Measurements from ENCODE around the gene TNFAIP8L2. TPM values are rescaled to one million over a fixed set of nuclear protein-coding genes. Genes with fewer than 3 reads are reported as not detected.
A peak's percentile ranks its signal among the peaks of the same experiment; 100 is the strongest.

TNFAIP8L2 gene
- 1.6 TPM for total RNA-seq (ENCODE audit: unreplicated experiment)
- long read RNA-seq, partial matches to known transcripts: 0 of 3 reads
- long read RNA-seq, other reads (novel, unspliced or antisense): 0 of 3 reads

DNA sequence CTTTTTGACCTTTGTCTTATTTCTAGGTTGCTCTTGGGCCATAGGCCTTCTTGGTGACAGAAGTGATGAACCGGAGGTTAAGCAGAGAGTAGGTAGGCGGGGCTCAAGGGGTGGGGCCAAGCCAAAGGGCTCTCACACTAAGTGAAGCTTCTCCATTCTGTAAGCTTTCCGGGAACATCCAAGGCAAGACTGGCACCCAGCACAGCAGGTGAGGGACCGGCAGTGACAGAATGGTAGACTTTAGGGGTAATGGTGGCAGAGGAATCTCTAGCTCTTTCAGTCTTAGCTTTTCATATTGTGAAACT is at the start of gene TNFAIP8L2:
TNFAIP8L2 (plus strand) TSS at position 135 of the 305 bp plus-strand sequence. CDS start 2,049 bp downstream, outside the sequence.
- Mint-ChIP-seq H3K27me3 (ENCODE audit: unreplicated experiment) (peaks cover 11% of the 10 kb centered on the region), H3K9me3 (ENCODE audit: unreplicated experiment) (no peaks in the 10 kb centered on the region), H3K36me3 (ENCODE audit: low read depth, unreplicated experiment) (peaks cover 19% of the 10 kb centered on the region), H3K27ac (ENCODE audit: unreplicated experiment) (peak within 1 kb of the TSS; percentile 44), H3K4me3 (ENCODE audit: unreplicated experiment) (peak within 1 kb of the TSS; percentile 34), H3K4me1 (ENCODE audit: unreplicated experiment) (peaks cover 31% of the 10 kb centered on the region)
- TF ChIP-seq, protein P1, sequence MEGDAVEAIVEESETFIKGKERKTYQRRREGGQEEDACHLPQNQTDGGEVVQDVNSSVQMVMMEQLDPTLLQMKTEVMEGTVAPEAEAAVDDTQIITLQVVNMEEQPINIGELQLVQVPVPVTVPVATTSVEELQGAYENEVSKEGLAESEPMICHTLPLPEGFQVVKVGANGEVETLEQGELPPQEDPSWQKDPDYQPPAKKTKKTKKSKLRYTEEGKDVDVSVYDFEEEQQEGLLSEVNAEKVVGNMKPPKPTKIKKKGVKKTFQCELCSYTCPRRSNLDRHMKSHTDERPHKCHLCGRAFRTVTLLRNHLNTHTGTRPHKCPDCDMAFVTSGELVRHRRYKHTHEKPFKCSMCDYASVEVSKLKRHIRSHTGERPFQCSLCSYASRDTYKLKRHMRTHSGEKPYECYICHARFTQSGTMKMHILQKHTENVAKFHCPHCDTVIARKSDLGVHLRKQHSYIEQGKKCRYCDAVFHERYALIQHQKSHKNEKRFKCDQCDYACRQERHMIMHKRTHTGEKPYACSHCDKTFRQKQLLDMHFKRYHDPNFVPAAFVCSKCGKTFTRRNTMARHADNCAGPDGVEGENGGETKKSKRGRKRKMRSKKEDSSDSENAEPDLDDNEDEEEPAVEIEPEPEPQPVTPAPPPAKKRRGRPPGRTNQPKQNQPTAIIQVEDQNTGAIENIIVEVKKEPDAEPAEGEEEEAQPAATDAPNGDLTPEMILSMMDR (IDR thresholded peaks at IDR 0.05; ENCODE audit: unreplicated experiment): no peak
- DNase-seq (ENCODE audit: low spot score): no peak

- TF ChIP-seq, protein P1 (IDR thresholded peaks at IDR 0.05; ENCODE audit: unreplicated experiment): no peak
- Mint-ChIP-seq H3K27me3 (ENCODE audit: unreplicated experiment) (no peaks in the 10 kb centered on the region), H3K9me3 (ENCODE audit: unreplicated experiment) (no peaks in the 10 kb centered on the region), H3K36me3 (ENCODE audit: low read depth, unreplicated experiment) (no peaks in the 10 kb centered on the region), H3K27ac (ENCODE audit: unreplicated experiment) (no peak overlapping the region), H3K4me1 (ENCODE audit: unreplicated experiment) (no peaks in the 10 kb centered on the region), H3K4me3 (ENCODE audit: unreplicated experiment) (no peak overlapping the region)
- DNase-seq (ENCODE audit: low spot score): no peak
Measured at GRCh38 chr1:151106894-151107293, 49.6 kb upstream of the TNFAIP8L2 start.

DNA sequence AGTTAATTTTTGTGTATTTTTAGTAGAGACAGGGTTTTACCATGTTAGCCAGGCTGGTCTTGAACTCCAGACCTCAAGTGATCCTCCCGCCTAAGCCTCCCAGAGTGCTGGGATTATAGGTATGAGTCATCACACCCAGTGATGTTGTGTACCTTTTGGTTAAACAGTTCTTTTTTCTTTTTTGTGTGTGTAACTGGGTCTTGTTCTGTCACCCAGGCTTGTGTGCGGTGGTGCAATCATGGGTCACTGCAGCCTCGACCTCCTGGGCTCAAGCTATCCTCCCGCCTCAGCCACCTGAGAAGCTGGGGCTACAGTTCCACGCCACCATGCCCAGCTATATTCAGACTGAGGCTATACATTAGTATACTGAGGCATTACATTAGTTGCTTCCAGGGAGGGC is 48.1 kb upstream of the TNFAIP8L2 start:
- H3K27ac Mint-ChIP-seq (ENCODE audit: unreplicated experiment): no peak overlapping the region
- no peak for DNase-seq (ENCODE audit: low spot score)
- no peaks in the 10 kb centered on the region for H3K9me3 Mint-ChIP-seq (ENCODE audit: unreplicated experiment)
- H3K4me1 Mint-ChIP-seq (ENCODE audit: unreplicated experiment): no peaks in the 10 kb centered on the region
- no peaks in the 10 kb centered on the region for H3K27me3 Mint-ChIP-seq (ENCODE audit: unreplicated experiment)
- TF ChIP-seq, protein P1 (IDR thresholded peaks at IDR 0.05; ENCODE audit: unreplicated experiment): no peak
- H3K4me3 Mint-ChIP-seq (ENCODE audit: unreplicated experiment): no peak overlapping the region
- H3K36me3 Mint-ChIP-seq (ENCODE audit: low read depth, unreplicated experiment): no peaks in the 10 kb centered on the region

GRCh38 chr1:151113877-151114276 is 42.6 kb upstream of the TNFAIP8L2 start:
- H3K36me3 Mint-ChIP-seq (ENCODE audit: low read depth, unreplicated experiment): no peaks in the 10 kb centered on the region
- DNase-seq (ENCODE audit: low spot score): no peak
- TF ChIP-seq, protein P1 (IDR thresholded peaks at IDR 0.05; ENCODE audit: unreplicated experiment): no peak
- H3K4me3 Mint-ChIP-seq (ENCODE audit: unreplicated experiment): no peak overlapping the region
- H3K27ac Mint-ChIP-seq (ENCODE audit: unreplicated experiment): no peak overlapping the region
- H3K4me1 Mint-ChIP-seq (ENCODE audit: unreplicated experiment): no peaks in the 10 kb centered on the region
- no peaks in the 10 kb centered on the region for H3K27me3 Mint-ChIP-seq (ENCODE audit: unreplicated experiment)
- H3K9me3 Mint-ChIP-seq (ENCODE audit: unreplicated experiment): no peaks in the 10 kb centered on the region

- no peaks in the 10 kb centered on the region for H3K9me3 Mint-ChIP-seq (ENCODE audit: unreplicated experiment)
- TF ChIP-seq, protein P1 (IDR thresholded peaks at IDR 0.05; ENCODE audit: unreplicated experiment): no peak
- no peaks in the 10 kb centered on the region for H3K36me3 Mint-ChIP-seq (ENCODE audit: low read depth, unreplicated experiment)
- DNase-seq (ENCODE audit: low spot score): no peak
- H3K27ac Mint-ChIP-seq (ENCODE audit: unreplicated experiment): peak overlapping the region; percentile 95
- peaks cover 15% of the 10 kb centered on the region for H3K4me1 Mint-ChIP-seq (ENCODE audit: unreplicated experiment)
- H3K27me3 Mint-ChIP-seq (ENCODE audit: unreplicated experiment): no peaks in the 10 kb centered on the region
- peak overlapping the region; percentile 54 for H3K4me3 Mint-ChIP-seq (ENCODE audit: unreplicated experiment)
Measured at GRCh38 chr1:151124763-151125403, 31.6 kb upstream of the TNFAIP8L2 start.

Data from endothelial cell (in vitro differentiated cells).